B cell (primary cell): Measurements from ENCODE around the gene QSOX2. TPM values are rescaled to one million over a fixed set of nuclear protein-coding genes. Genes with fewer than 3 reads are reported as not detected.

ENCODE experiments used
- ATAC-seq: fragments of 200-7000 bp; cut with Tn5 transposase; one replicate; pipeline ENCODE4 v1.10.0; 2021; ENCODE audit warnings: low read depth, mild to moderate bottlenecking, moderate number of reproducible peaks, moderate library complexity
- CTCF ChIA-PET: fragments of 350-600 bp; sonication (Branson Sonifier 250); formaldehyde crosslinking; loops from one replicate; lab custom pipeline; 2021; ENCODE audit warnings: antibody characterized with exemption, inconsistent platforms; lab: Charles Lee
- POLR2A ChIA-PET: fragments of 350-600 bp; sonication (Branson Sonifier 250); formaldehyde crosslinking; loops from one replicate; lab custom pipeline; 2021; ENCODE audit warnings: antibody characterized with exemption; lab: Charles Lee
- DNase-seq: peaks from one replicate; pipeline ENCODE4 v3.0.0; 2013
- H2AFZ ChIP-seq: 2 replicates; pipeline ENCODE4 v1.6.1; 2012; ENCODE audit warnings: mild to moderate bottlenecking, low read depth, low read length; ENCODE audit not compliant: insufficient read depth, poor library complexity, severe bottlenecking
- H3K27ac ChIP-seq, 2 donors: 1 replicate in 1 of 2; 2 replicates in 1 of 2; pipeline ENCODE4 v1.5.1; 2012 to 2013; ENCODE audit warnings: low read length in 2 of 2, mild to moderate bottlenecking in 2 of 2, moderate library complexity in 1 of 2
- H3K27me3 ChIP-seq, 4 experiments: fragments of 200-600 bp in 1 of 4; sonication (generic) in 1 of 4; replicated peaks in 1 of 4; 1 replicate in 2 of 4; 2 replicates in 2 of 4; pipeline versions ENCODE4 v1.6.1 to v1.7.0; 2013 to 2016; ENCODE audit warnings: low read length in 3 of 4, mild to moderate bottlenecking in 2 of 4, mixed read lengths in 1 of 4, moderate library complexity in 1 of 4; ENCODE audit not compliant: insufficient read depth in 4 of 4, control insufficient read depth in 3 of 4; ENCODE audit errors: control extremely low read depth in 1 of 4
- H3K36me3 ChIP-seq, 2 experiments: replicated peaks in 1 of 2; 1 replicate in 1 of 2; 2 replicates in 1 of 2; pipeline versions ENCODE4 v1.6.1 to v1.7.1; 2013; ENCODE audit warnings: low read length in 1 of 2; ENCODE audit not compliant: insufficient read depth in 2 of 2, control insufficient read depth in 1 of 2; ENCODE audit errors: control extremely low read depth in 1 of 2, extremely low read depth in 1 of 2
- H3K4me1 ChIP-seq, 2 donors: fragments of 200-600 bp in 1 of 2; sonication (generic) in 1 of 2; 1 replicate in 1 of 2; 2 replicates in 1 of 2; pipeline versions ENCODE4 v1.5.1 to v1.6.1; 2013 to 2017; ENCODE audit warnings: low read length in 2 of 2; ENCODE audit not compliant: control insufficient read depth in 2 of 2, insufficient read depth in 2 of 2
- H3K4me2 ChIP-seq: replicated peaks from 2 replicates; pipeline ENCODE3; 2012; ENCODE audit warnings: mild to moderate bottlenecking, low read depth, low read length; ENCODE audit not compliant: poor library complexity, severe bottlenecking
- H3K4me3 ChIP-seq, 5 experiments: fragments of 200-600 bp in 1 of 5; sonication (generic) in 1 of 5; 1 replicate in 3 of 5; 2 replicates in 2 of 5; pipeline versions ENCODE4 v1.5.1 to v1.7.0; 2011 to 2016; ENCODE audit warnings: low read length in 4 of 5, mild to moderate bottlenecking in 4 of 5, low read depth in 2 of 5, control low read depth in 1 of 5, moderate library complexity in 1 of 5; ENCODE audit not compliant: insufficient read depth in 1 of 5; ENCODE audit errors: control extremely low read depth in 1 of 5, extremely low read depth in 1 of 5
- H3K79me2 ChIP-seq: fragments of 200-600 bp; sonication (generic); one replicate; pipeline ENCODE4 v1.6.0; 2016; ENCODE audit warnings: low read length; ENCODE audit not compliant: control insufficient read depth, insufficient read depth
- H3K9ac ChIP-seq: fragments of 200-600 bp; sonication (generic); 2 replicates; pipeline ENCODE4 v1.6.1; 2017; ENCODE audit warnings: mild to moderate bottlenecking, low read length, moderate library complexity
- H3K9me3 ChIP-seq, 3 donors: one replicate each; pipeline versions ENCODE4 v1.6.1 to v1.7.1; 2013; ENCODE audit warnings: low read length in 2 of 3; ENCODE audit not compliant: control insufficient read depth in 2 of 3, insufficient read depth in 1 of 3; ENCODE audit errors: control extremely low read depth in 1 of 3
- H4K20me1 ChIP-seq: 2 replicates; pipeline ENCODE4 v1.6.0; 2012; ENCODE audit warnings: mild to moderate bottlenecking, low read length; ENCODE audit not compliant: insufficient read depth, control insufficient read depth, poor library complexity, severe bottlenecking
- H3K27ac Mint-ChIP-seq: one replicate; pipeline ENCODE4 v1.8.0; 2021; ENCODE audit warnings: mixed read lengths
- H3K27me3 Mint-ChIP-seq: one replicate; pipeline ENCODE4 v1.8.0; 2021; ENCODE audit warnings: mixed read lengths
- H3K4me1 Mint-ChIP-seq: one replicate; pipeline ENCODE4 v1.8.0; 2021; ENCODE audit warnings: mixed read lengths
- H3K4me3 Mint-ChIP-seq: one replicate; pipeline ENCODE4 v1.8.0; 2021; ENCODE audit warnings: mixed read lengths
- H3K9me3 Mint-ChIP-seq: one replicate; pipeline ENCODE4 v1.8.0; 2022; ENCODE audit warnings: mixed read lengths; ENCODE audit not compliant: insufficient read depth
- EZH2 ChIP-seq: IDR thresholded peaks from 2 replicates; pipeline ENCODE4 v1.6.1; 2012; ENCODE audit warnings: borderline replicate concordance, low read depth, mild to moderate bottlenecking, moderate library complexity, low read length; ENCODE audit not compliant: insufficient read depth, poor library complexity, severe bottlenecking
- WGBS: methylation state at CpG from one replicate; pipeline ENCODE4 v1.1.5; 2013; ENCODE audit warnings: missing lambda C conversion rate; ENCODE audit not compliant: insufficient coverage; 5-methylcytosine and 5-hydroxymethylcytosine counted together
- intact Hi-C: fragments of 100-400 bp; cut with micrococcal nuclease; formaldehyde crosslinking; loops from one replicate; pipeline ENCODE4 v1.10.0; 2022
- polyA plus RNA-seq: library from polyadenylated mRNA; depleted of rRNA; stranded (reverse); fragments of >200 nt; gene quantifications from 2 replicates; pipeline ENCODE4 v1.2.3, GENCODE V29; 2012
- total RNA-seq, 2 donors: library from RNA; stranded (reverse); fragments of 120-200 nt in 1 of 2; gene quantifications; 1 replicate in 1 of 2; 2 replicates in 1 of 2; pipeline versions ENCODE4 v1.2.3 to v1.2.4, GENCODE V29; 2013 to 2022
- TF ChIP-seq, protein P1 (sequence below): fragments of 200-600 bp; IDR thresholded peaks from one replicate; pipeline ENCODE4 v1.8.0; 2022; ENCODE audit warnings: antibody characterized with exemption, mild to moderate bottlenecking

QSOX2 gene
- total and polyA plus RNA-seq, 2 donors (not counting 1 experiment from before 2014, with no cell fraction given), result 62.9 to 139 TPM

DNA sequence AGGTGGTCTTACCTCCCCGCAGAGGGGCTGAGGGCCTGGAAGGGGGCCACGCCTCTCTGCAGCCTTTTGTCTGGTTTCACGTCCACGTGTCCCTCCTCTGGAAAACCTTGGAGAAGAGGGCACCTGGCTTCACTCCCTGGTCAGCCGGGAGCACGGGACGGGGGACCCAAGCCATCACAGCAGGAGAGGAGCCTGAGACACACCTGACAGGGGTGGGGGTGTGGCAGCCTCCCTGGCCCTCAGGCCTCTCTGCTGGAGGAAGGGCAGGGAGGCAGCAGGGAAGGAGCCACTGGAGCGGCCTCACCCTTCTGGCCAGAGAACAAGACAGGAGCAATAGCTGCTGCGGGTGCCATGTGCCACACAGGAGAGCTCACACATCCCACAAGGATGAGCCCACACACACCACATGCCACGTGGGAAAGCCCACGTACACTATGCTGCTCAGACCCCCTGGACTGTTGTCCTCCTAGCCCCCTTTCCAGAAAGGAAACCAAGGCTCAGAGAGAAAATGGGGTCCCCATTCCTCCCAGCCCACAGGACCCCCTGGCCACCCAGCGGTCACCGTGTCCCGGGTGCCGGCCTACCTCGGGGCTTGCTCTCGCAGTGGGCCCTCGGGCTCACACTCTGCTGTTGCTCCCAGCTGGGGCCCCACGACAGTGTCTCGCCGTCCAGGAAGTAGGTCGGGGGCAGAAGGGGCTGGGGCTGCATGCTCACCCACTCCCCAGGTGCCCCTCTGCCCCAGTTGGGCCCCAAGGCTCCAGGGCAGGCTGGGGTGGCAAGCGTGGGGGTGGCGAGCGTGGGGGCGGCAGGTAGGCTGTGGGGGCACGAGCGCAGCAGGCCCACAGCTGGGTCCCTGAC lies 40.1 kb upstream of the QSOX2 start:
- no peaks in the 10 kb centered on the region for H3K9me3 Mint-ChIP-seq
- WGBS, result 87% methylated on average over 28 of the region's 28 CpGs
- intact Hi-C loops, result no loop called here
- Histone ChIP-seq H3K9me3 (peaks cover 0 to 4% (median 0%) of the 10 kb centered on the region in 3 donors), H3K4me3 (no peak overlapping the region), H3K36me3 (no peaks in the 10 kb centered on the region), H3K4me2 (no peak overlapping the region), H3K79me2 (no peaks in the 10 kb centered on the region), H3K27me3 (peaks cover 0 to 3% (median 0%) of the 10 kb centered on the region in 4 experiments), H3K27ac (no peak overlapping the region), H4K20me1 (no peaks in the 10 kb centered on the region), H2AFZ (no peak overlapping the region), H3K4me1 (peaks cover 18 to 25% of the 10 kb centered on the region in 2 donors), H3K9ac (no peak overlapping the region)
- H3K4me1 Mint-ChIP-seq, result peaks cover 23% of the 10 kb centered on the region
- POLR2A ChIA-PET, result no interaction called here
- TF ChIP-seq EZH2, result no peak
- TF ChIP-seq, protein P1, sequence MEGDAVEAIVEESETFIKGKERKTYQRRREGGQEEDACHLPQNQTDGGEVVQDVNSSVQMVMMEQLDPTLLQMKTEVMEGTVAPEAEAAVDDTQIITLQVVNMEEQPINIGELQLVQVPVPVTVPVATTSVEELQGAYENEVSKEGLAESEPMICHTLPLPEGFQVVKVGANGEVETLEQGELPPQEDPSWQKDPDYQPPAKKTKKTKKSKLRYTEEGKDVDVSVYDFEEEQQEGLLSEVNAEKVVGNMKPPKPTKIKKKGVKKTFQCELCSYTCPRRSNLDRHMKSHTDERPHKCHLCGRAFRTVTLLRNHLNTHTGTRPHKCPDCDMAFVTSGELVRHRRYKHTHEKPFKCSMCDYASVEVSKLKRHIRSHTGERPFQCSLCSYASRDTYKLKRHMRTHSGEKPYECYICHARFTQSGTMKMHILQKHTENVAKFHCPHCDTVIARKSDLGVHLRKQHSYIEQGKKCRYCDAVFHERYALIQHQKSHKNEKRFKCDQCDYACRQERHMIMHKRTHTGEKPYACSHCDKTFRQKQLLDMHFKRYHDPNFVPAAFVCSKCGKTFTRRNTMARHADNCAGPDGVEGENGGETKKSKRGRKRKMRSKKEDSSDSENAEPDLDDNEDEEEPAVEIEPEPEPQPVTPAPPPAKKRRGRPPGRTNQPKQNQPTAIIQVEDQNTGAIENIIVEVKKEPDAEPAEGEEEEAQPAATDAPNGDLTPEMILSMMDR, result no peak
- no peak overlapping the region for H3K4me3 Mint-ChIP-seq
- no peak overlapping the region for H3K27ac Mint-ChIP-seq
- CTCF ChIA-PET, result interaction anchor here (1.0 to 6.2 kb wide), 2 partner anchors 109 to 117 kb away, joined by 3 to 103 read pairs; no protein-coding TSS in a partner anchor
- ATAC-seq, result no peak
- peaks cover 13% of the 10 kb centered on the region for H3K27me3 Mint-ChIP-seq
- DNase-seq, result no peak

DNA sequence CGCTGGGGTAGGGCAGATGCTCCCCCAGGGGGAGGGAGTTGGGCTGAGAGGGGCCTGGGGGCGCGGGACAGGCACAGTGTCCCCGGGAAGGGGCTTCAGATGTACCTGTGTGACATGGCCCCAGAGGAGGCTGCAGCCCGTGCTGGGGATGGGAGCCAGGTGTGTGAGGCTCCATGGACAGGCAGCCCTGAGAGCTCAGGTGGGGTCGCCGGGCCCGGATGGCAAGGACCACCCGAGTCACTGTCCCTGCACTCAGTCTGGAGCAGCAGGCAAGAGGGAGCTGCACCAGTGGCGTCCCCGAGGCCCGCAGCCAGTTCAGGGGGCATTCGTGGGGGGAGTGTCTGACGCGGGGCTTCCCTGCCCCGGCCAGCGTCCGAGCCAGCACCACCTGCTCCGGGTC lies 39.3 kb upstream of the QSOX2 start:
- H3K4me1 Mint-ChIP-seq, result peaks cover 23% of the 10 kb centered on the region
- no peaks in the 10 kb centered on the region for H3K9me3 Mint-ChIP-seq
- no peak overlapping the region for H3K27ac ChIP-seq
- no peak overlapping the region for H3K4me3 Mint-ChIP-seq
- H3K4me3 ChIP-seq, result no peak overlapping the region
- H3K79me2 ChIP-seq, result no peaks in the 10 kb centered on the region
- H3K27me3 ChIP-seq, result peaks cover 0 to 3% (median 0%) of the 10 kb centered on the region in 4 experiments
- DNase-seq (no peak), ATAC-seq (no peak)
- ChIA-PET CTCF (interaction anchor here (2.1 to 6.2 kb wide), 5 partner anchors 17 to 163 kb away, joined by 8 to 103 read pairs (median 17); no protein-coding TSS in a partner anchor), POLR2A (no interaction called here)
- no peaks in the 10 kb centered on the region for H4K20me1 ChIP-seq
- WGBS, result 92% methylated on average over 19 of the region's 19 CpGs
- H3K9me3 ChIP-seq, result peaks cover 0 to 5% (median 0%) of the 10 kb centered on the region in 3 donors
- no peak overlapping the region for H3K27ac Mint-ChIP-seq
- no peaks in the 10 kb centered on the region for H3K36me3 ChIP-seq
- peaks cover 18 to 25% of the 10 kb centered on the region in 2 donors for H3K4me1 ChIP-seq
- no peak overlapping the region for H3K4me2 ChIP-seq
- H3K27me3 Mint-ChIP-seq, result peaks cover 13% of the 10 kb centered on the region
- intact Hi-C loops, result no loop called here
- H3K9ac ChIP-seq, result no peak overlapping the region
- no peak for TF ChIP-seq EZH2
- TF ChIP-seq, protein P1, result no peak
- no peak overlapping the region for H2AFZ ChIP-seq
